Endothelial cell of umbilical vein (primary cell): ENCODE data around the gene PDE3A.

Source experiments
- CTCF ChIP-seq, 2 donors: IDR thresholded peaks; 1 replicate in 1 of 2; 2 replicates in 1 of 2; pipeline ENCODE4 v1.5.1; 2011; ENCODE audit warnings: low read length in 2 of 2, mild to moderate bottlenecking in 2 of 2, moderate library complexity in 2 of 2, control low read depth in 1 of 2, inconsistent platforms in 1 of 2, low read depth in 1 of 2; ENCODE audit not compliant: insufficient read depth in 1 of 2; ENCODE audit errors: extremely low read depth in 1 of 2
- EZH2 ChIP-seq: IDR thresholded peaks from 2 replicates; pipeline ENCODE4 v1.6.1; 2012; ENCODE audit warnings: borderline replicate concordance, low read depth, mild to moderate bottlenecking, moderate library complexity, low read length, inconsistent platforms; ENCODE audit not compliant: severe bottlenecking
- GATA2 ChIP-seq: IDR thresholded peaks from 2 replicates; pipeline ENCODE4 v1.7.0; 2011; ENCODE audit warnings: low read depth, mild to moderate bottlenecking, moderate library complexity, mixed read lengths, low read length; ENCODE audit not compliant: insufficient read length, insufficient read depth
- JUN ChIP-seq: IDR thresholded peaks from 2 replicates; pipeline ENCODE4 v1.6.1; 2011; ENCODE audit warnings: borderline replicate concordance, low read depth; ENCODE audit not compliant: insufficient read length, insufficient read depth
- MAX ChIP-seq: IDR thresholded peaks from 2 replicates; pipeline ENCODE4 v1.6.1; 2011; ENCODE audit not compliant: insufficient read depth, insufficient read length
- MYC ChIP-seq: IDR thresholded peaks from one replicate; pipeline ENCODE4 v1.6.1; 2011; ENCODE audit warnings: mild to moderate bottlenecking, low read depth, low read length
- POLR2A ChIP-seq: IDR thresholded peaks from 2 replicates; pipeline ENCODE4 v1.6.1; 2012; ENCODE audit warnings: low read depth, mild to moderate bottlenecking, control low read depth, low read length
- POLR2AphosphoS5 ChIP-seq: IDR thresholded peaks from 2 replicates; pipeline ENCODE4 v1.6.1; 2012; ENCODE audit warnings: low read depth, mild to moderate bottlenecking, control low read depth, low read length, moderate library complexity; ENCODE audit not compliant: insufficient read depth

GRCh38 chr12:20585055-20585625 lies 216.8 kb downstream of the PDE3A start:
- no peak for TF ChIP-seq CTCF (IDR thresholded peaks at IDR 0.05; ENCODE audit: extremely low read depth in 1 of 2, insufficient read depth in 1 of 2, low read depth in 1 of 2, low read length in 2 of 2)
- no peak for TF ChIP-seq POLR2A
- no peak for TF ChIP-seq MYC
- no peak for TF ChIP-seq POLR2AphosphoS5
- no peak for TF ChIP-seq MAX
- TF ChIP-seq EZH2, result no peak
- TF ChIP-seq GATA2, result no peak
- no peak for TF ChIP-seq JUN
